ENCODE measurements around the gene CMTM4.
"Not testable (repeated sequence)": the region's sequence is repeated elsewhere in the genome, so short reads cannot be mapped to it uniquely, and the experiment has no call there.

The CMTM4 gene

GRCh38 chr16:66677179-66677578 is 19.4 kb downstream of the CMTM4 start:
- Histone ChIP-seq H3K27me3 (ENCODE audit: control insufficient read depth in 1 of 2, insufficient read depth in 2 of 2, low read length in 2 of 2) (no peaks in the 10 kb centered on the region), H3K9ac (ENCODE audit: low read depth in 1 of 2, low read length in 2 of 2) (no peak overlapping the region), H3K36me3 (ENCODE audit: control insufficient read depth in 1 of 2, insufficient read depth in 2 of 2, low read length in 2 of 2) (peaks cover 0 to 5% of the 10 kb centered on the region in 2 donors), H3K27ac (ENCODE audit: low read depth, low read length) (no peak overlapping the region), H3K4me1 (ENCODE audit: control insufficient read depth in 1 of 2, insufficient read depth in 2 of 2, low read length in 2 of 2) (no peaks in the 10 kb centered on the region), H3K4me3 (ENCODE audit: low read depth in 1 of 2, low read length in 2 of 2) (no peak overlapping the region), H3K9me3 (ENCODE audit: control insufficient read depth in 1 of 2, low read length in 2 of 2) (no peaks in the 10 kb centered on the region)

GRCh38 chr16:66676599-66676998 is 19.9 kb downstream of the CMTM4 start:
- Histone ChIP-seq H3K27me3 (ENCODE audit: control insufficient read depth in 1 of 2, insufficient read depth in 2 of 2, low read length in 2 of 2) (no peaks in the 10 kb centered on the region), H3K27ac (ENCODE audit: low read depth, low read length) (no peak overlapping the region), H3K9ac (ENCODE audit: low read depth in 1 of 2, low read length in 2 of 2) (peak overlapping the region in 1 of 2 donors; percentile 11), H3K4me3 (ENCODE audit: low read depth in 1 of 2, low read length in 2 of 2) (no peak overlapping the region), H3K36me3 (ENCODE audit: control insufficient read depth in 1 of 2, insufficient read depth in 2 of 2, low read length in 2 of 2) (peaks cover 0 to 5% of the 10 kb centered on the region in 2 donors), H3K4me1 (ENCODE audit: control insufficient read depth in 1 of 2, insufficient read depth in 2 of 2, low read length in 2 of 2) (no peaks in the 10 kb centered on the region), H3K9me3 (ENCODE audit: control insufficient read depth in 1 of 2, low read length in 2 of 2) (no peaks in the 10 kb centered on the region)

GRCh38 chr16:66673691-66674090 is 22.9 kb downstream of the CMTM4 start:
- Histone ChIP-seq H3K27ac (ENCODE audit: low read depth, low read length) (no peak overlapping the region), H3K4me3 (ENCODE audit: low read depth in 1 of 2, low read length in 2 of 2) (no peak overlapping the region), H3K36me3 (ENCODE audit: control insufficient read depth in 1 of 2, insufficient read depth in 2 of 2, low read length in 2 of 2) (peaks cover 0 to 5% of the 10 kb centered on the region in 2 donors), H3K9ac (ENCODE audit: low read depth in 1 of 2, low read length in 2 of 2) (no peak overlapping the region), H3K9me3 (ENCODE audit: control insufficient read depth in 1 of 2, low read length in 2 of 2) (no peaks in the 10 kb centered on the region), H3K4me1 (ENCODE audit: control insufficient read depth in 1 of 2, insufficient read depth in 2 of 2, low read length in 2 of 2) (no peaks in the 10 kb centered on the region), H3K27me3 (ENCODE audit: control insufficient read depth in 1 of 2, insufficient read depth in 2 of 2, low read length in 2 of 2) (no peaks in the 10 kb centered on the region)

DNA sequence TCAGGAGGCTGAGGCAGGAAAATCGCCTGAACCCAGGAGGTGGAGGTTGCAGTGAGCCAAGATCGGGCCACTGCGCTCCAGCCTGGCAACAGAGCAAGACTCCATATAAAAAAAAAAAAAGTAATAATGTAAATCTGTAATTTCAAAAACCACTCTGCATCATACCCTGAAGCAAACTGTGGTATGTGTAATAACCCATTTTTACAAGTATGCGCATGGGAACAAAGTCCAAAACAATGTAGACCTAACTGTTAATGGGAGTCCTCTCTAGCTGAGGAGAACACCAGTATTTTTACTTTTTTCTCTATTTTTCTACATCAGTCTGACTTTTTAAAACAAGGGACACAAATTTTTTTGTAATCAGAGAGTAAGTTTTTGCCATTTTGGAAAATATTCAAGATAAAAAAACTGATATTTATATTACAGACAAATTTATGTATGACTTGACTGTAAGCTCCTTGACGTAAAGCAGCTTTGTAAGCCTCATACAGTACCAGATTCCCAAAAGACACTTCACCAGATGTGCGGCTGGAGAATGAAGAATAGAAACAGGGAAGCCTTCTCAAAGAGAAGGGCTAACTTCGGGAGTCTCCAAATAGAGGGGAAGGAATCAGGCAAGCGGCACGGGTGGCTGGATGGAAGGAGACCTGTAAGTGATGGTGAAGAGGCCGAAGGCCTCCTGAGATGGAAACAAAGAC is 25.7 kb downstream of the CMTM4 start:
- Histone ChIP-seq H3K36me3 (ENCODE audit: control insufficient read depth in 1 of 2, insufficient read depth in 2 of 2, low read length in 2 of 2) (no peaks in the 10 kb centered on the region), H3K9ac (ENCODE audit: low read depth in 1 of 2, low read length in 2 of 2) (no peak overlapping the region), H3K4me1 (ENCODE audit: control insufficient read depth in 1 of 2, insufficient read depth in 2 of 2, low read length in 2 of 2) (no peaks in the 10 kb centered on the region), H3K9me3 (ENCODE audit: control insufficient read depth in 1 of 2, low read length in 2 of 2) (no peaks in the 10 kb centered on the region), H3K27me3 (ENCODE audit: control insufficient read depth in 1 of 2, insufficient read depth in 2 of 2, low read length in 2 of 2) (no peaks in the 10 kb centered on the region), H3K4me3 (ENCODE audit: low read depth in 1 of 2, low read length in 2 of 2) (no peak overlapping the region), H3K27ac (ENCODE audit: low read depth, low read length) (no peak overlapping the region)

DNA sequence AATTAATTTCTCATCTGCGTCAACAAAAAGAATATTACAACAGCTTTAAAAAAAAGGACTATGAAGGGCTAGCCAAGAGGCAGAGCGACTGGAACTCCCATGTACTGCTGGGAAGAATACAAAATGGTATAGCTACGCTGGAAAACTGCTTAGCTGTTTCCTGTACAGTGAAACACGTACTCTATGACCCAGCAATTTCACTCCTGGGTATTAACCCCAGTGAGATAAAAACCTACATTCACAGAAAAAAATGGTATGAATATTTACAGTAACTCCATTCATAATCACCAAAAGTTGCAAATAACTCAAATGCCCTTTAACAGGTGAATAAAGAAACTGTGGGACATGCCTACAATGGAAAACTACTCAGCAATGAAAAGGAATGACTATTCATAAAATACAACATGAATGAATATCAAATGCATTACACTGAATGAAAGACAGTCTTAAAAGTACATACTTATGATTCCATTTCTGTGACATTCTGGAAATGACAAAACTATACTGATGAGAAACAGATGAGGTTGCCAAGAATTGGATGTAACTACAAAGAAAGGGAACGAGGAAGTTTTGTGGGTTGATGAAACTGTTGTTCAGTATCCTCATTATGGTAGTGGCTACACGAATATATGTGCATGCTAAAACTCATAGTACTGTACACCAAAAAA is 27.6 kb downstream of the CMTM4 start:
- H3K36me3 ChIP-seq (ENCODE audit: control insufficient read depth in 1 of 2, insufficient read depth in 2 of 2, low read length in 2 of 2): no peaks in the 10 kb centered on the region
- no peak overlapping the region for H3K9ac ChIP-seq (ENCODE audit: low read depth in 1 of 2, low read length in 2 of 2)
- H3K4me3 ChIP-seq (ENCODE audit: low read depth in 1 of 2, low read length in 2 of 2): no peak overlapping the region
- no peaks in the 10 kb centered on the region for H3K4me1 ChIP-seq (ENCODE audit: control insufficient read depth in 1 of 2, insufficient read depth in 2 of 2, low read length in 2 of 2)
- no peaks in the 10 kb centered on the region for H3K27me3 ChIP-seq (ENCODE audit: control insufficient read depth in 1 of 2, insufficient read depth in 2 of 2, low read length in 2 of 2)
- H3K27ac ChIP-seq (ENCODE audit: low read depth, low read length): no peak overlapping the region
- no peaks in the 10 kb centered on the region for H3K9me3 ChIP-seq (ENCODE audit: control insufficient read depth in 1 of 2, low read length in 2 of 2)

DNA sequence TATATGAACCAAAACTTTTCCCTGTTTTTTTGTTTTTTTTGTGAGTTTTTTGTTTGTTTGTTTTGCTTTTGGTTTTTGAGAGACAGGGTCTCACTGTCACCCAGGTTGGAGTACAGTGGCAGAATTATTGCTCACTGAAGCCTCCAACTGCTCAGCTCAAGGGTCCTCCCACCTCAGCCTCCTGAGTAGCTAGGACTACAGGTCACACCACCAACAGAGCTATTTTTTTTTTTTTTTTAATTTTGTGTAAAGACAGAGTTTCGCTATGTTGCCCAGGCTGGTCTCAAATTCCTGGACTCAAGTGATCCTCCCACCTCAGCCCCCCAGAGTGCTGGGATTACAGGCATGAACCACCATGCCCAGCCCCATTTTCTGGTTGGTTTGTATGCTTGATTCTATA is 28.6 kb downstream of the CMTM4 start:
- Histone ChIP-seq H3K4me3 (ENCODE audit: low read depth in 1 of 2, low read length in 2 of 2) (no peak overlapping the region), H3K36me3 (ENCODE audit: control insufficient read depth in 1 of 2, insufficient read depth in 2 of 2, low read length in 2 of 2) (no peaks in the 10 kb centered on the region), H3K9me3 (ENCODE audit: control insufficient read depth in 1 of 2, low read length in 2 of 2) (no peaks in the 10 kb centered on the region), H3K9ac (ENCODE audit: low read depth in 1 of 2, low read length in 2 of 2) (no peak overlapping the region), H3K4me1 (ENCODE audit: control insufficient read depth in 1 of 2, insufficient read depth in 2 of 2, low read length in 2 of 2) (no peaks in the 10 kb centered on the region), H3K27ac (ENCODE audit: low read depth, low read length) (no peak overlapping the region), H3K27me3 (ENCODE audit: control insufficient read depth in 1 of 2, insufficient read depth in 2 of 2, low read length in 2 of 2) (no peaks in the 10 kb centered on the region)

- H3K4me1 ChIP-seq (ENCODE audit: control insufficient read depth in 1 of 2, insufficient read depth in 2 of 2, low read length in 2 of 2): peaks cover 4 to 9% of the 10 kb centered on the region in 2 donors
- H3K9me3 ChIP-seq (ENCODE audit: control insufficient read depth in 1 of 2, low read length in 2 of 2): no peaks in the 10 kb centered on the region
- no peaks in the 10 kb centered on the region for H3K27me3 ChIP-seq (ENCODE audit: control insufficient read depth in 1 of 2, insufficient read depth in 2 of 2, low read length in 2 of 2)
- H3K9ac ChIP-seq (ENCODE audit: low read depth in 1 of 2, low read length in 2 of 2): no peak overlapping the region
- no peaks in the 10 kb centered on the region for H3K36me3 ChIP-seq (ENCODE audit: control insufficient read depth in 1 of 2, insufficient read depth in 2 of 2, low read length in 2 of 2)
- no peak overlapping the region for H3K27ac ChIP-seq (ENCODE audit: low read depth, low read length)
- no peak overlapping the region for H3K4me3 ChIP-seq (ENCODE audit: low read depth in 1 of 2, low read length in 2 of 2)
Measured at GRCh38 chr16:66662445-66663194, 33.9 kb downstream of the CMTM4 start.

DNA sequence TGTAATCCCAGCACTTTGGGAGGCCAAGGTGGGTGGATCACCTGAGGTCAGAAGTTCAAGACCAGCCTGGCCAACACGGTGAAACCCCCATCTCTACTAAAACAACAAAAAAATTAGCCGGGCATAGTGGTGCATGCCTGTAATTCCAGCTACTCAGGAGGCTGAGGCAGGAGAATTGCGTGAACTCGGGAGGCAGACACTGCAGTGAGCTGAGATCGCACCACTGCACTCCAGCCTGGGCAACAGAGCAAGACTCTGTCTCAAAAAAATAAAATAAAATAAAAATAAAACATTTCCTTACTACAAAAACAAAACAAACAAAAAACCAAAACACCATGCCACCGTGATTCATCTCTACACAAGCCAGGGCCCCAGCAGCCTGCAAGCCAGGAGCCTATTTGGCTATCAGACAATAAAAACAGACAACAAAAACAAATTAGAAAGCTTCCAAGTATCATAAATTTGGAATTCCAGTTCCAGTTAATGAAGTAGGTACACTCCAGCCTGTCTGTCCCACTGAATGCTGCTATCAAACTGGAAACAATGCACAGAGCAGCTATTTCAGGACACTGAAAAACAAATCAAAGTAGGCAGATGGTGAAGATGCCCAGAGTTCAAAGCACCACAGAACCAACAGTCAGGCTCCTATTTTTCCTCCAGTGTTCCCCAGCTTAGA is 34.7 kb downstream of the CMTM4 start:
- not testable (repeated sequence) for H3K4me3 ChIP-seq (ENCODE audit: low read depth in 1 of 2, low read length in 2 of 2); H3K9me3 ChIP-seq (ENCODE audit: control insufficient read depth in 1 of 2, low read length in 2 of 2); H3K27ac ChIP-seq (ENCODE audit: low read depth, low read length); H3K36me3 ChIP-seq (ENCODE audit: control insufficient read depth in 1 of 2, insufficient read depth in 2 of 2, low read length in 2 of 2); H3K9ac ChIP-seq (ENCODE audit: low read depth in 1 of 2, low read length in 2 of 2); H3K4me1 ChIP-seq (ENCODE audit: control insufficient read depth in 1 of 2, insufficient read depth in 2 of 2, low read length in 2 of 2); H3K27me3 ChIP-seq (ENCODE audit: control insufficient read depth in 1 of 2, insufficient read depth in 2 of 2, low read length in 2 of 2)

DNA sequence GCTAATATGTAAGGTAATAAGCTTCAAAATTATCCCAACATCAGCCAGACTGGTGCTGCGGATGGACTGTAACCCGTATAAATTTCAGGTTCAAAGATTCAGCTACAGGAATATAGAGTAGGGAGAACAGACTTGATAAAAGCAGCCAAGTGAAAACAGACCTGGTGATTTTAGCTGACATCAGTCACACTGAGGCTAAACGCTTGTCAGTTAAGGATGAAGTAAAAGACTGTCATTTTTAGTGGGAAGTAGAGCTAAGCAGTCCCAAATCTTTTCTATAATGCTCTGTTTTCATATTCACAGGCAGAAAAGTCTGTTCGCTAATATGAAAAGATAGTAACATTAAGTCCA is 35.4 kb downstream of the CMTM4 start:
- H3K9me3 ChIP-seq (ENCODE audit: control insufficient read depth in 1 of 2, low read length in 2 of 2): no peaks in the 10 kb centered on the region
- H3K4me1 ChIP-seq (ENCODE audit: control insufficient read depth in 1 of 2, insufficient read depth in 2 of 2, low read length in 2 of 2): peaks cover 4 to 9% of the 10 kb centered on the region in 2 donors
- no peaks in the 10 kb centered on the region for H3K36me3 ChIP-seq (ENCODE audit: control insufficient read depth in 1 of 2, insufficient read depth in 2 of 2, low read length in 2 of 2)
- H3K4me3 ChIP-seq (ENCODE audit: low read depth in 1 of 2, low read length in 2 of 2): no peak overlapping the region
- H3K27ac ChIP-seq (ENCODE audit: low read depth, low read length): no peak overlapping the region
- H3K9ac ChIP-seq (ENCODE audit: low read depth in 1 of 2, low read length in 2 of 2): no peak overlapping the region
- H3K27me3 ChIP-seq (ENCODE audit: control insufficient read depth in 1 of 2, insufficient read depth in 2 of 2, low read length in 2 of 2): no peaks in the 10 kb centered on the region
